ENCODE results near the gene FAU. TPM values are rescaled to one million over a fixed set of nuclear protein-coding genes. Genes with fewer than 3 reads are reported as not detected.

Gene FAU
- polyA plus RNA-seq, 2 of the 4 experiments (the other 2 are of a cell fraction): 591 to 878 TPM

- TF ChIP-seq ELK1 (IDR thresholded peaks at IDR 0.05; ENCODE audit: low read depth, low read length) (no peak), ZSCAN20 (CRISPR knock-in tag; IDR thresholded peaks at IDR 0.05) (no peak), CBX2 (IDR thresholded peaks at IDR 0.05; ENCODE audit: borderline replicate concordance, low read depth) (no peak), MYC (IDR thresholded peaks at IDR 0.05; ENCODE audit: borderline replicate concordance, low read length) (peak; percentile 66; the same call in 1 of the 2 replicates), EP300 (IDR thresholded peaks at IDR 0.05) (no peak), JUN (IDR thresholded peaks at IDR 0.05) (peak; percentile 81 to 93), RNF2 (IDR thresholded peaks at IDR 0.05; ENCODE audit: borderline replicate concordance, low read depth) (peak; percentile 52; the same call in 1 of the 2 replicates), KDM1A (IDR thresholded peaks at IDR 0.05; ENCODE audit: low read depth) (no peak), CBX8 (IDR thresholded peaks at IDR 0.05) (no peak), RFX5 (IDR thresholded peaks at IDR 0.05) (no peak), HES2 (IDR thresholded peaks at IDR 0.05) (no peak), HOXA7 (CRISPR knock-in tag; IDR thresholded peaks at IDR 0.05) (no peak; the same call in none of the 2 replicates), MAFK (IDR thresholded peaks at IDR 0.05; ENCODE audit: partially characterized antibody) (no peak), SMC3 (IDR thresholded peaks at IDR 0.05) (peak; percentile 66), RAD21 (conservative IDR thresholded peaks at IDR 0.05 in 1 of 2, IDR thresholded peaks at IDR 0.05 in 1 of 2) (peak; percentile 80 to 83), EHF (CRISPR knock-in tag; IDR thresholded peaks at IDR 0.05) (no peak), ESRRA (IDR thresholded peaks at IDR 0.05; ENCODE audit: borderline replicate concordance, low read length) (no peak), HEYL (CRISPR knock-in tag; IDR thresholded peaks at IDR 0.05) (no peak), EHMT2 (IDR thresholded peaks at IDR 0.05; ENCODE audit: low read depth) (no peak), ZFP36 (IDR thresholded peaks at IDR 0.05; ENCODE audit: borderline replicate concordance, partially characterized antibody) (no peak), RARB (CRISPR knock-in tag; IDR thresholded peaks at IDR 0.05) (no peak), JUNB (IDR thresholded peaks at IDR 0.05) (no peak), NPAS2 (CRISPR knock-in tag; IDR thresholded peaks at IDR 0.05; ENCODE audit: borderline replicate concordance) (no peak), CHD2 (IDR thresholded peaks at IDR 0.05; ENCODE audit: low read length, partially characterized antibody) (no peak)
- TF ChIP-seq, protein P1, sequence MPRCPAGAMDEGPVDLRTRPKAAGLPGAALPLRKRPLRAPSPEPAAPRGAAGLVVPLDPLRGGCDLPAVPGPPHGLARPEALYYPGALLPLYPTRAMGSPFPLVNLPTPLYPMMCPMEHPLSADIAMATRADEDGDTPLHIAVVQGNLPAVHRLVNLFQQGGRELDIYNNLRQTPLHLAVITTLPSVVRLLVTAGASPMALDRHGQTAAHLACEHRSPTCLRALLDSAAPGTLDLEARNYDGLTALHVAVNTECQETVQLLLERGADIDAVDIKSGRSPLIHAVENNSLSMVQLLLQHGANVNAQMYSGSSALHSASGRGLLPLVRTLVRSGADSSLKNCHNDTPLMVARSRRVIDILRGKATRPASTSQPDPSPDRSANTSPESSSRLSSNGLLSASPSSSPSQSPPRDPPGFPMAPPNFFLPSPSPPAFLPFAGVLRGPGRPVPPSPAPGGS (IDR thresholded peaks at IDR 0.05): 0 out of 3 replicates have a peak, but pooled peaks have one; percentile 36
- TF ChIP-seq, protein P2, sequence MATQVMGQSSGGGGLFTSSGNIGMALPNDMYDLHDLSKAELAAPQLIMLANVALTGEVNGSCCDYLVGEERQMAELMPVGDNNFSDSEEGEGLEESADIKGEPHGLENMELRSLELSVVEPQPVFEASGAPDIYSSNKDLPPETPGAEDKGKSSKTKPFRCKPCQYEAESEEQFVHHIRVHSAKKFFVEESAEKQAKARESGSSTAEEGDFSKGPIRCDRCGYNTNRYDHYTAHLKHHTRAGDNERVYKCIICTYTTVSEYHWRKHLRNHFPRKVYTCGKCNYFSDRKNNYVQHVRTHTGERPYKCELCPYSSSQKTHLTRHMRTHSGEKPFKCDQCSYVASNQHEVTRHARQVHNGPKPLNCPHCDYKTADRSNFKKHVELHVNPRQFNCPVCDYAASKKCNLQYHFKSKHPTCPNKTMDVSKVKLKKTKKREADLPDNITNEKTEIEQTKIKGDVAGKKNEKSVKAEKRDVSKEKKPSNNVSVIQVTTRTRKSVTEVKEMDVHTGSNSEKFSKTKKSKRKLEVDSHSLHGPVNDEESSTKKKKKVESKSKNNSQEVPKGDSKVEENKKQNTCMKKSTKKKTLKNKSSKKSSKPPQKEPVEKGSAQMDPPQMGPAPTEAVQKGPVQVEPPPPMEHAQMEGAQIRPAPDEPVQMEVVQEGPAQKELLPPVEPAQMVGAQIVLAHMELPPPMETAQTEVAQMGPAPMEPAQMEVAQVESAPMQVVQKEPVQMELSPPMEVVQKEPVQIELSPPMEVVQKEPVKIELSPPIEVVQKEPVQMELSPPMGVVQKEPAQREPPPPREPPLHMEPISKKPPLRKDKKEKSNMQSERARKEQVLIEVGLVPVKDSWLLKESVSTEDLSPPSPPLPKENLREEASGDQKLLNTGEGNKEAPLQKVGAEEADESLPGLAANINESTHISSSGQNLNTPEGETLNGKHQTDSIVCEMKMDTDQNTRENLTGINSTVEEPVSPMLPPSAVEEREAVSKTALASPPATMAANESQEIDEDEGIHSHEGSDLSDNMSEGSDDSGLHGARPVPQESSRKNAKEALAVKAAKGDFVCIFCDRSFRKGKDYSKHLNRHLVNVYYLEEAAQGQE (IDR thresholded peaks at IDR 0.05): no peak; the same call in 1 of the 2 replicates
Observed at GRCh38 chr11:65117206-65118096, 4.5 kb downstream of the FAU start, which contains the start of gene ZNHIT2 (continued).

Data from A549 (cell line).